ENCODE data around the gene CBS.

DNA sequence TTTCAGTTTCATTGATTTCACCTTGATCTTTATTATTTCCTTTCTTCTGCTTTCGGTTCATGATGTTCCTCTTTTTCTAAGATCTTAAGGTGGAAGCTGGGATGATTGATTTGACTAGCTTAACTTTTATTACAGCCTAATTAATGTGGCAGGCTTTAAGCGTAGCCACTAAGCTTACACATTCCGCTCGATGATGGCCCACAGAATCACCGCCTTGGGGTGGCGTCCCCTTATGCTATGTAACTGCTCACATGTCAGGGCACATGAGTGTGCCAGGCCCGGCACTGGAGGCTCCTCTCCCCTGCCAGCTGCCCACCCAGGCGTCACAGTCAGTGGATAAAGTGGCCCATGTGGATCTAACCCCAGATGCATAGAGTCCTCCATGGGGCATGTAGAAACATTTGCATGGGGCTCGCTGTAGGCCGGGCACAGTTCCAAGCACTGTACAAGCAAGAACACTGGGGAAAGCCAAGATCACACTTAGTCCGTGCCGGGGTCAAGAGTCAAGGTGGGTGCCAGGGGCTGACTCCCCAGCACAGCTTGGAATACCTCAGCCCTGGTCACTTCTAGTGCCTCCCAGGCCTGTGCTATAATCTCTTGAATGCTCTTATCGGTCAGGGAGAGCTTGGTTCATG, 59.6 kb downstream of the CBS start:
- TF ChIP-seq, protein P1, sequence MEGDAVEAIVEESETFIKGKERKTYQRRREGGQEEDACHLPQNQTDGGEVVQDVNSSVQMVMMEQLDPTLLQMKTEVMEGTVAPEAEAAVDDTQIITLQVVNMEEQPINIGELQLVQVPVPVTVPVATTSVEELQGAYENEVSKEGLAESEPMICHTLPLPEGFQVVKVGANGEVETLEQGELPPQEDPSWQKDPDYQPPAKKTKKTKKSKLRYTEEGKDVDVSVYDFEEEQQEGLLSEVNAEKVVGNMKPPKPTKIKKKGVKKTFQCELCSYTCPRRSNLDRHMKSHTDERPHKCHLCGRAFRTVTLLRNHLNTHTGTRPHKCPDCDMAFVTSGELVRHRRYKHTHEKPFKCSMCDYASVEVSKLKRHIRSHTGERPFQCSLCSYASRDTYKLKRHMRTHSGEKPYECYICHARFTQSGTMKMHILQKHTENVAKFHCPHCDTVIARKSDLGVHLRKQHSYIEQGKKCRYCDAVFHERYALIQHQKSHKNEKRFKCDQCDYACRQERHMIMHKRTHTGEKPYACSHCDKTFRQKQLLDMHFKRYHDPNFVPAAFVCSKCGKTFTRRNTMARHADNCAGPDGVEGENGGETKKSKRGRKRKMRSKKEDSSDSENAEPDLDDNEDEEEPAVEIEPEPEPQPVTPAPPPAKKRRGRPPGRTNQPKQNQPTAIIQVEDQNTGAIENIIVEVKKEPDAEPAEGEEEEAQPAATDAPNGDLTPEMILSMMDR (IDR thresholded peaks at IDR 0.05) = no peak
- no peak for TF ChIP-seq POLR2A (IDR thresholded peaks at IDR 0.05)

Measured in uterus (tissue), 2 donors.